GM21360 (cell line): ENCODE measurements around the gene TMEM132E.

Experiments
- ATAC-seq: cut with Tn5 transposase; IDR thresholded peaks from one replicate; pipeline ENCODE4 v1.9.1; 2021; ENCODE audit warnings: mild to moderate bottlenecking, moderate library complexity; ENCODE audit not compliant: unreplicated experiment

The TMEM132E gene

DNA sequence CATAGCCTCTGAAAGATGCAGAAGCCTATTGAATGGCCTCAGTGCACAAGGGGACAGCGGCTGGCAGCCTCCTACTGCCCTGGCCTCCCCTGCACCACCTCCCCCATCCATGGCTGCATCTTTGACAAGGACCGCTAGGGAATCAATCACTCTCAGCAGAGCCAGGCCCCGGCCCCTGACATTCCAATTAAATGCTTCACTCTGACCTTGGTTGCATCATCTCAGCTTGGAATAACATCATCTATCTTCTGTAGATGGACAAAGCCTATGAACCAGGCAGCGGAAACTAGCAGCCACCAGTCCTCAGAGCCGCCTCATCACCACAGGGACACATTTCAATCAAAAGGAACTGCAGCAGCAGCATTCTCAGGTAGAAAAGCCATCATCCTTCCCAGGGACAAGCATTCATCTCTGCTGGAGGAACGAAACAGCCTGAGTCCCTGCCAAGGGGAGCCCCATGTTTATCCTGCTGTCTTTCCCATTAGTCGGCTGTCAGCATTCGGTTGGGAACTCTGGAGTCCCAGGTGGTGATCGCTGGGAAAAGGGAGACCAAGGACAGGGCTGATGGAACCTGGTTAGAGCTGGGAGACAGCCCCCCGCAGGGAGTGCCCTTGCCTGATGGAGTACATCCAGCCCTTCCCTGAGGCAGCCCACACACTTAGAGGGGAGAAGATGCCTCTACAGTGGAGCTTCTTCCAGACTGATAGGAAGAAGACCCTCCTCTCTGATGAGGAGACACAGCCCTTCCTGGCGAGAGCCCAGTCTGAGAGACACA lies 11.5 kb upstream of the TMEM132E start:
- no peak for ATAC-seq

DNA sequence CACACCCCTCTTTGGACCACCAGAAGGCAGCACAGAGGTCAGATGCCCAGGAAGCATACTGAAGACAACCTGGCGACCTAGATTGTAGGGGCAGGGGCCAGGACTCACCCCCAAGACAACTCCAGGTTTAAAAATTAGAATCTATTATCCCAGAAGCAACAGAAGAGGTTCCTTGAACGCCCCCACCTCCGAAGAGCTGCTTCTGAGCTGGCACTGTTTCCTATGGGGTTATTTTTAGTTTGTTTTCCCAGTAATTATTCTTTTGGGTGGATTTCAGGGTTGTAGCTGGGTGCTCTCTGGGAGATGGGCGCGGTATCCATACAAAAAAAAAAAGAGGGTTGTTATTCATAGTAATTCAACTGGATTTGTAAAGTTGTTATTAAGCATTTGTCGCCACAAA lies 10.4 kb upstream of the TMEM132E start:
- no peak for ATAC-seq

DNA sequence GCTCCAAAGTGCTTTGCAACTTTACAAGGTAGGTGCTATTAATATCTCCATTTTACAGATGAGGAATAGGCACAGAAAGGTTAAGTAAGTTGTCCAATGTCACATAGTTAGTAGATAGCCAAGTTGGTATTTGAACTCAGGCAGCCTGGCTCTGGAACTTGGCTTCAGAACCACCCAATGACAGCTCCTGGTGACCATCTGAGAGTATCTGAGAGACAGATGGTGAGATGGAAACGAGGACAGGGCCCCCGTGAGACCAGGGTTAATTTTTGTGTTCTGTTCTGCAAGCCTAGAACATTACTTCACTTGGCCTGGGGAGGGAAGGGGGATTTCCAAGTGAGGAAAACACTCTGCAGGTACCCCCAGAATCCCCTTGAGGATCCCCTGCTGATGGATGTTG lies 9.8 kb upstream of the TMEM132E start:
- ATAC-seq: no peak

DNA sequence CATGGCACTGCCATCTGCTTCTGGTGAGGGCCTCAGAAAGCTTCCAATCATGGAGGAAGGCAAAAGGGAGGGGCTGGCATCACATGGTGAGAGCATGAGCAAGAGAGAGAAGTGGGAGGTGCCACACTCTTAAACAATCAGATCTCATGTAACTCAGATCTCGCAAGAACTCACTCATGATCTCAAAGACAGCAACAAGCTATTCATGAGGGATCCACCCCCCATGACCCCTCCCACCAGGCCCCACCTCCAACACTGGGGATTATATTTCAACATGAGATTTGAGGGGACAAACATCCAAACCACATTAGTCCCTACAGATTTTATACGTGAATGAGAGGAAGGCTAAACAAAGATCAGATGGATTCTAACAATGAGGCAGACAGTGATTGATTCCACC lies 8.9 kb upstream of the TMEM132E start:
- no peak for ATAC-seq

DNA sequence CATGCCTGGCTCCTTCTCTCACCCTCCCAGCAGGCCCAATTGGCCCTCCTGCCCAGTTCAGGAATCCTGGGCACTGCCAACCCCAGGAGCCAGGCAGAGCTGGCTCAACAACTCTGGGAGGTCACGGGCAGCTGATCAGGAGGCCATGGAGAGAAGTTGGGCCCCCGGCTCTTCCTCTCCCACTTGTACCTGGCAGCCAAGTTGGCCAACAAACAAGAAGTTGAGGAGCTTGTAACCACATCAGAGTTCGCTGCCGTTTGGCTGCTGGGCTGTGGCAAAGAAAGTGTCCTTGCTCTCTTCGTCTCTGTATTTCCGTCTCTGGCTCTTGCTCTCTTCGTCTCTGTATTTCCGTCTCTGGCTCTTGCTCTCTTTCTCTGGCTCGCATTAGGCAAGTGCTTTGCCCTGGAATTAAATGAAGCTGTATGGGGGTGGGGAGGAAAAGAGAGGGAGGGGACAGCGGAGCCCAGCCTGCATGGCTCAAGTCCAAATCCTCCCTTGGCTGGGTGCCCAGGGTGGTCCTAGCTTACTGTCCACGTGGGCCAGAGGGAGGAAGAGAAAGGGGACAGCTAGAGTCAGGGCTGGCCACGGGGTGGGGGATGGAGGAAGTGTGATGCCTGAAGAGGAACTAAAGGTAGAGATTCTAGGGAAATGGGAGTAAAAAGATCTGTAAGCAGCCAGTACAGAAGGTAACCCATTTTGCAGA lies 7.8 kb upstream of the TMEM132E start:
- no peak for ATAC-seq

DNA sequence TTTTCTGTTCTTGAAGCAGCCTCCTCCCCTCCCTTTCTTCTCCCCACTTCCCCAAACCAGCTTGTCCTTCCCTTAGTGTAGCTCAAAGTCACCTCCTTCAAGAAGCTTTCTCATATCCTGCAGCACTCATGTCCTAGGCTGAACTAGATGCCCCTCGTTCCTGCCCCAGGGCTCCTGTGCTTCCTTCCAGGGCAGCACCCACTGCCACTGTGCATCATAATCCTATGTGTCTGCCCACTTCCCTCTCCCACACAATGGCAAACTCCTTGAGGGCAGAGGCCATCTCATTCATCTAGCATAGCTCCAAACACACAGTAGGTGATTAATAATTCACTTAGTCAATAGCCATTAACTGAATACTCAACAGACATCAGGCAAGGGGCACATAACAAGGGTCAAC lies 6.9 kb upstream of the TMEM132E start:
- ATAC-seq: no peak

DNA sequence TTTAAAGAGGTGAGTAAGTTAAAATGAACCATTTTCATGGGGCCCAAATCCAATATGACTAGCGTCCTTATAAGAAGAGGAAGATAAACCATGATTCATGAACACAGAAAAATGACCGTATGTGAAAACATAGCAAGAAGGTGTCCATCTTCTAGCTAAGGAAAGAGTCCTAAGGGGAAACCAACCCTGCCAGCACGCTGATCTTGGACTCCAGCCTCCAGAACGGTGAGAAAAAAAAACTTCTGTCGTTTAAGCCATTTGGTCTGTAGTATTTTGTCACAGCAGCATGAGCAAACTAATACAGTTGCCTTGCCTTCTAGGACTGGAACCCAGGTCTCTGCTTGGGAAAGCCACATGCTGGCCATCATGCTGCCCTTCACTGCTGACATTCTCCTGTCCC lies 4.2 kb upstream of the TMEM132E start:
- no peak for ATAC-seq

DNA sequence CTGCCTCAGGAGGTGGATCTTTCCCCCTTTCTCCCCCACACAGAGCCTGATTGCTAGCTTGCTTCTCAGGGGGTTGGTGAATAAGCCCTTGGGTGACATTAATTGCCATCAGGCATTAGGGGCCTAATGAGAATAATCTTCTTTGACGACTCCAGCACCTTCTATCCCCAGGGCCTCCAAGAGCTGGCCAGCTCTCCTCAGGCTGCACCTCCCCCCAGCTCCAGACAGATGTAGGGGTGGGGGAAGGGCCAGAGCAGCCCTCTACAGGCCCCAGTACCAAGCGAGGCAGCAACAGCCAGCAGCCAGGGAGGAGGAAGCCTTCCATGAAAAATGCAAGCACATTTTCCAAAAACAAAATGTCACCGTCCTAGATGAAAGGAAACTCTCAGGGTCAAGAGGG lies 1.4 kb upstream of the TMEM132E start:
- no peak for ATAC-seq

DNA sequence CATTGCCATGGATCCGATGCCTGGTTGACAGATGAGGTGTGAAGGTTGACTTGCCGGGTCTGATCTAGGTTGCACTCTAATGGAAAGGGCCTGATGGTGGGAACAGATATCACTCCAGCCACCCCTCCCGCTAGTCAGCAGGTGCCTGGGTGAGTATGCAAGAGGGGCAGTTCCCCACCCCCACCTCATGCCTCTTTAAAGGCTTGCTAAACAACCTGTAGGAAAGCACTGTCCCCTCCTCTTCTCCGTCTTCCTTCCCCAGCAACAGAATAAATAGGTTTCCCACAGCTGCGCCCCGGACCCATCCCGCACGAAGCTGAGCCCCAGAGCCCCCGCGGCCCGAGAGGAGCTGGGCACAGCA lies 746 bp upstream of the TMEM132E start:
- ATAC-seq: no peak

DNA sequence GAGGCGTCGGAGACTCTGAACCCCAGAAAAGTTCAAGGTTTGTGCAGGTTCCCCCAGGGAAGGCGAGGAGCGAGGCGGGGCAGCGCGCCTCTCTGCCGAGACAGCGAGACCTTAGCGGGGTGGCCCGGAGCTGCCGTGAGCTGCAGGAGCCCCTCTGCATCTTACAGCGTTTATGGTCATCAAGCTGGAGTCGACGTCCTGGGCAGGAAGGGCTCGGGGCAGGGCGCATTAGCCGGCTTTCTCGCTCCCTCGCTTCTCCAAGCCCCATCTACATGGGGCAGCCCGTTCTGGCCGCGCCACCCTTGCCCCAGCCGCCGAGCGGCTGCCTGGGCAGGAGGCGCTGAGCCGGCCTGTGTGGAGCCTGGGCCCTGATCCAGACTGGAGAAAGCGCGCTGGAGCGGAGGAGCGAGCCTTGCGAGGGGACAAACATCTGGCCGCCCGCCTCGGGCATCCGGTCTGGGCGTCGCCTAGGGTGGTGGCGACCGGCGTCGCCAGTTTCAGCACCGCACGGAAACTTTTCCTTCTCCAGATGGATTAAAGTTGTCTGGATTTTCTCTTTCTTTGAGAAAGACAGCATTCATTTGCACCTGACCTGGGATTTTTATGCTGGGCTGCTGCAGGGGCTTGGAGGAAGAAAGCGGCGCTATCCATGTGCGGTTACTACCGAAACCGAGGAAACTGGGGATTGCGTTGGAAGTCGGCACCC lies 750 bp downstream of the TMEM132E start:
- ATAC-seq: no peak

DNA sequence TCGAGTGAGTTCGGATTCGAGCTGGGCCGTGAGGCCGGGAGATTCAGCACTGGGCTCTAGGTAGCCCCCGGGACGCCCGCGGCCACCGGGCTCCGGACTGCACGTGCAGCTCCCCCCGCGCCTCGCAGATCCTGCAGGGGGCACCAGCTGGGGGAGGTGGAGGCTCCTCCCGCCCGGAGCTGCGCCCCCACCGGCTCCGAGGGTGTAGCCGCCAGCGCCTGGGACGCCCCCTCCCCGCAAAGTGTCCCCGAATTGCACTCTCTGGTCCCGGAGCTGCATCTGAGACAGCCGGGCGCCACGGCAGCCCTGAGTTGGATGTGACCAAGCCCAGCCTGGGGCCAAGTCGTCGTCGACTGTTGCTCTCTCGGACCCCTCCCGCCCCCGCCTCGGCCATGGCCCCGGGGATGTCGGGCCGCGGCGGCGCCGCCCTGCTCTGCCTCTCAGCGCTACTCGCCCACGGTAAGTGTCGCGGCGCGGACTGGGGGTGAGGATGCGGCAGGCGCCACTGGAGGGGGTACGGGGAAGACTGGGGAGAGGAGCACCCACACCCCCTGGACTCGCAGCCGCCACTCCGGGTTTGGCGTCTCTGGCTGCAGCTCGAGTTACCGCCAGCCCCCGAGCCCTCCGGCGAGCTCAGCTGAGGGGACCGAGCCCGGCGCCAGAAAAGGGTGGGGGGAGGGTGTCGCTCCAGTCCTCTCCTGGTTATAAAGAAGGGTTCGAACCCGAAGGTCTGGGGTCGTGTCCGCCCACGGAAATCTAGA lies 1.5 kb downstream of the TMEM132E start:
- no peak for ATAC-seq

DNA sequence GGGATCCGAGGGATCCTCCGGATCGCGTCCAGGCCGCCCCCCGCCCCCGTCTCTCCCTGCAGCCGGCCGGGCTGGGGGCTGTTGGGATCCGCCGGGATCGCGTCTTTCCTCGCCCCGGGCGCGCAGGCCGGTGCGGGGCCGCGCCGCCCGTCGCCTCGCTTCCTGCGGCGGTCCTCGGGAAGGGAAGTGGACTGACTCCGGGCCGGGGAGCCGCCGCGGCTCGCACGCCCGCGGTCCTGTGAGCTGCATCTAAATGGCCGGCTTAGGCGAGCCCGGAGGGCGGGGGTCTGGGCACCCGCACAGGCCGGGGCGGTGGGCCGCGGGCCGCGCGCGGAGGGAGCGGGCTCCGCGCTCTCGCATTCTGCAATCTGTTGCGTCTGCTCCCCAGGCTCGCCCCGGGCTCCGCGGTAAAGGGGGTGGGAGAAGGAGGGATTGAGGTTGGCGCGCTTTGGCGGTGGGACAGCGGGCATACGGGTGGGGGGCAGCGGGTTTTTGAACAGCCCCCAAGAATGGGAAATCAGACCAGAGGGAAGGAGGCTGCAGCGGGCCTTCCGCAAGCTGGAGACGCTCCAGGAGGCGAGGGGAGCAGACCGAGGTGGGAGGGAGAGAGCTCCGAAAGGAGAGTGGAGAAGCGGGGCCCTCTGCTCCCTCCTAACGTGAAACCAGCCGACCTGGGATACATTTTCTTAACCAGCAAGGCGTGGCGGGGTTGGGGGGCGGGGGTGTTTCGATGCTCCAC lies 2.2 kb downstream of the TMEM132E start:
- ATAC-seq: no peak

DNA sequence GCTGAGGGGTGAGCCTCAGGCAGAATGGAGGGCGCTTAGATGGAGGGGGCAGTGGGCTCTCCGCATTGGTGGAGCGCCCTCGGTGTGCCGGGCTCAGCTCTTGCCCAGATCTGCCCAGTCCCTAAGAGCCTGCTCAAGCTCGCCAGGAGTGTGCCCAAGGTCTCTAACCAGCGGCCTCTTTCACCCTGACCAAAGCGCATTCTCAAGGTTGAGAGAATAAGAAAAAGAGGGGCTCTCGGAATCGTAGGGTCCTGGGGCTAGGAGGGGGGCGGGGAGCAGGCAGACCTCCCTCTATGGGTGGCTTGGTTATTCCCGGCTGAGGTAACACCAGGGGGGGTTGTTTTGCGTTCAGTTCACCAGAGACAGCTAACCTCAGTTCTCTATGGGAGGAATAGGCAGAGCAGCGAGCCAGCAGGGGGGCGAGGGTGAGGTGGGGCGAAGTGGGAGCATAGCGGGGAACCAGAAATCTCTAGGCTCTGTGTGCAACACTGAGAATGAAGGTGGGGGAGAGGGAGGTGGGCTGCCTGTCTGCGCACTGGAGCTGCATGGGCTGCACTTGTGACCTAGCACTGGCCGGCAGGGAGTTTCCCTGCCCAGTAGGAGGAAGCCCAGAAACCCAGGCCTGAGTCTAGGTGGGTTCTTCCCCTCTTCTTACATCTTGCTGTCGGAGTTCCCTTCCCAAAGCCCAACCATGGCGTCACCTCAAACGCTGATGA lies 3.0 kb downstream of the TMEM132E start:
- no peak for ATAC-seq

DNA sequence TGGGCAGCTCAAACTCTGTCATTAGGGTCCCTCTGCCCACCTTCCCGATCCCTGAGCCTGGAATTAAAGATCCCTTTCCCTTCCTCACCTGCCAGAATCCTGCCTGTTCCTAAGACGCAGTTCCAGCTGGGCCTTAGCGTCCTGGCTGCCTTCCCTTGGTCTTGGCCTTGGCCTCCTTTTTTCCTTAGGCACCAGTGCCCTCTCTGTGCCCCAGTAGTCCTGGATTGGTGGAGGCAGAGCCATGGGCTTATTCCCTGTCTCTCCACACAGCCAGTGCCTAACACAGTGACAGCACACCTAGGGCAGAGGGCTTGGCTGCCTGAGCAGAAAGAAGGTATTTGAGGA lies 3.5 kb downstream of the TMEM132E start:
- no peak for ATAC-seq

DNA sequence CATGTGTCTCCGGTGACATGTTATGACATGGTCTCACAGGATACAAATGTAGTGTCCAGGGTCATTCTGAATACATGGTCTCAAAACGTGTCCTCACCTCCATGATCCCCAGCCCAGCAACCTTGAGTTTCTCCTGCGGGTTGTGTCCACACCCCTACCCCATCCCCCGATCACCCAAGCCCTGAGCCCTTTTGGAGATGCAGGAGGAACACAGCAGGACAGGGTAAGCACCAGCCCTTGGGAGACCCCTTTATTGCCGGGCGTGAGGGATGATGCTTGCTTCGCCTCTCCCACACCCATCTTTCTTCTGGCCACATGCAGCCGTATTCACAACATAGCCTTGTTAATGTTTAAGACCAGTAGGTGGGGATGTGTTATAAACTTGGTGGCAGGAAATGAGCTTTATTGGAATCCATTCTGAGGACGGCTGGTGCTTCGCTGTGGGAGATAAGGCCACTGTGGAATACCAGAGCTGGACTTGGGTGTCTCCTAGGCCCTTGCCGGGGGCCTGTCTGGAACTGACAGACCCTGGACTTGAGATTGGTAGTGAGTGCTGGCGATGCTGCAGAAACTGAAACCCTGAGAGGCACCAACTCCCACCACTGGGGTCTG lies 5.5 kb downstream of the TMEM132E start:
- no peak for ATAC-seq

DNA sequence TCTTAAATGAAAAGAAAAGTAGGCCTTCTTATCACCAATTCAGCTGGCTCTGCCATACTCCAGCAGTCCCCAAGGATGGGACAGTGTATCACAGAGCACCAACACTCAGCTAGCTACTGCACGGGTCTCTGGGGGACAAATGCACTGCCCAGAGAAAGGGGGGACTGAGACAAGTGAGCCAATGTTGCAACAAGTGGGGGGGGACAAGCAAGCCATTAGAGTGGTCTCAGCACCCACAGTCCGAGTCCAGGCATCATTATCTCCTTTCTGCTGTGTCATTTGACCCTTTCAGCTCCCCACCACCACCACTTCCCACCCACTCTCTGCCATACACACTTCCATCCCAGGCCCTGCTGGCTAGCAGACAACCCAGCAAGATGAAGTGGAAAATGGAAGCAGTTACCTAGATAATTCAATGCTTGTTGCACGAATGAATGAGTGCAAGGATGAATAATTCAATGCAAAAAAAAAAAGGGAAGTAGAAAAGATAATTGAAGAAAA lies 7.0 kb downstream of the TMEM132E start:
- no peak for ATAC-seq

DNA sequence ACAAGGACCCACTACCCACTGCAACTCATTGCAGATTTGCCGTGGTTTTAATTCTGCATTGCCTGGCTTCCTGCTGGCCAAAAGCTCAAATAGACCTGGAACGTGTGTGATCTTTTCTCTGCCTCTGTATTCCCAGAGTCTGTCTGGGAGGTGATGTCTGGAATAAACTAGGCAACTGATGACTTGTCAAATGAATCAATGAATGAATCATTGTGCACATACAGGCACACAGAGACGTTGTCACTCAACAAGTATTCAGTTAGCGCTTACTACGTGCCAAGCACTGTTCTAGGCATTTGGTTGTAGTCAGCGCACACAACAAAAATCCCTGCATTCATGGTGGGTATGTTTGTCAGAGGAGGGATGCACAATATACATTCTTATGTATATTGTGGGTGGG lies 8.9 kb downstream of the TMEM132E start:
- no peak for ATAC-seq

DNA sequence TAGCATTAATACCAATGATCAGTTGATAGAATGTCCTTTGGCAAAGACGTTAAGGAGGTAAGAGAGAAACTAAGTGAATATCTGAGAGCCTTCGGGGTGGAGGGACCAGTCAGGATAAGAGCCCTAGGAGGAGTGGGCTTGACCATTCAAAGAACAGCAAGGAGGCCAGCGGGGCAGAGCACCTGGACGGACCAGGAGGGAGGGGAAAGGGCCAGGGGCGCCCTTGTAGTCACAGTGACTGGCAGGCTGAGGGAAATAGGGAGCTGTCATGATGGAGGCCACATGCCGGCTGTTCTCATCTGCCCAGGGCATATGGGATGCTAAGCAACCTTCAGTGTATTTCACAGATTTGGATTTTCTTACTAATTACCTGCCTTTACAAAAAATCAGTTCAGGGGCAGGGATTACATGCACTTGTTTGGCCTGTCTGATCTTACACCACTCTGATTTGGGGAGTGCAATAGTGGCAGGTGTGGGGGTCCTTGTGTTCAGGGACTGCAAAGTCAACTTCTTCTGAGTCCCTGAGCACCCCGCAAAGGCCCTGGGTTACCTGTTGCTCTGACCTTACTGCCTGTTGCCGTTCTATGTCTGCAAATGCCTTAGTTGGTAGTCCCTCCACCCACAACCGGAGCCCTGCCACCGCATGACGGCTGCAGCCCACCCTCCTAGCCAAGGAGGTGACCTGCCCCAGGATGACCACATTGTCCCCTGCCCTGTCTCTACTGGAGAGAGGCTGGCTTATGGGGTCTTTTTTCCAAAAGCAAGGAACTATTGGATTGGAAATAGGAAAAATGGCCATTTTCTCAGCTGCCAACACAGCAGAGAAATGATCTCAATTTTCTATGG lies 10.0 kb downstream of the TMEM132E start:
- ATAC-seq: no peak

DNA sequence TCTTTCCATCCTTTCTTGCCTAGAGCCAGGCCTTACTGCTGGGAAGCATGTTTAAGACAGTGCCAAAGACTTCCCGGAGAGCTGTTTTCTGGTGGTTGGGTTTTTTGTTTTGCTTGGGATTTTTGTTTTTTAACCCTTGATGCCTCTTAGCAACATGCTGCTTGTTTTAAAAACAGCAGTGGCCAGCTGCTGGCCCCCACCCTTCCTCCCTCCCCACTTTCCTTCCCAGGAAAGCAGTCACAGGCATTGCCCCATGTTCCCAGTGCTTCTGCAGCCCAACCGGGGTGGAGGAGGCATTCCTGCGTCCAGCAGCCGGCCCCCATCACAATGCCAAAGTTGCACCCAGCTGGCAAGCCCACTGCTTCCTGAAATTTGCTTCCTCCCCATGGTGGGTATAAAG lies 12.6 kb downstream of the TMEM132E start:
- ATAC-seq: no peak
